Loucy (cell line): Measurements from ENCODE around the gene ATP1A2.
"Not testable (repeated sequence)": the region's sequence is repeated elsewhere in the genome, so short reads cannot be mapped to it uniquely, and the experiment has no call there.

Experiments used
- H2AFZ ChIP-seq: fragments of 200-600 bp; sonication (generic); 2 replicates; pipeline ENCODE4 v1.6.0; 2016; ENCODE audit warnings: antibody characterized with exemption, mild to moderate bottlenecking, low read length, moderate library complexity
- H3F3A ChIP-seq: fragments of 200-600 bp; 2 replicates; pipeline ENCODE4 v1.6.0; 2016; ENCODE audit warnings: antibody characterized with exemption, low read depth, mild to moderate bottlenecking
- H3K27me3 ChIP-seq: fragments of 200-600 bp; sonication (generic); 2 replicates; pipeline ENCODE4 v1.6.1; 2014; ENCODE audit warnings: low read length, mild to moderate bottlenecking; ENCODE audit not compliant: insufficient read depth, poor library complexity, severe bottlenecking
- H3K36me3 ChIP-seq: fragments of 200-600 bp; sonication (generic); 2 replicates; pipeline ENCODE4 v1.6.1; 2016; ENCODE audit warnings: low read length; ENCODE audit not compliant: insufficient read depth
- H3K4me1 ChIP-seq: fragments of 200-600 bp; sonication (generic); 2 replicates; pipeline ENCODE4 v1.5.1; 2014; ENCODE audit warnings: low read length, mild to moderate bottlenecking; ENCODE audit not compliant: insufficient read depth, poor library complexity, severe bottlenecking
- H3K4me2 ChIP-seq: fragments of 200-600 bp; sonication (generic); 2 replicates; pipeline ENCODE4 v1.6.0; 2014; ENCODE audit warnings: antibody characterized with exemption, low read length, low read depth, mild to moderate bottlenecking; ENCODE audit not compliant: poor library complexity, severe bottlenecking
- H3K4me3 ChIP-seq: fragments of 200-600 bp; sonication (generic); 2 replicates; pipeline ENCODE4 v1.5.1; 2014; ENCODE audit warnings: low read length, mild to moderate bottlenecking, mixed read lengths; ENCODE audit not compliant: poor library complexity, severe bottlenecking
- H3K79me2 ChIP-seq: fragments of 200-600 bp; sonication (generic); 2 replicates; pipeline ENCODE4 v1.6.1; 2014; ENCODE audit warnings: low read length; ENCODE audit not compliant: insufficient read depth
- H3K9ac ChIP-seq: fragments of 200-600 bp; sonication (generic); 2 replicates; pipeline ENCODE4 v1.6.0; 2014; ENCODE audit warnings: mild to moderate bottlenecking, low read depth, low read length, moderate library complexity; ENCODE audit not compliant: poor library complexity, severe bottlenecking
- H3K9me2 ChIP-seq: fragments of 200-600 bp; sonication (generic); replicated peaks from 2 replicates; pipeline ENCODE4 v1.6.1; 2016; ENCODE audit warnings: low read depth, low read length, mixed read lengths
- H3K9me3 ChIP-seq: fragments of 200-600 bp; sonication (generic); 2 replicates; pipeline ENCODE4 v1.6.1; 2014; ENCODE audit warnings: mild to moderate bottlenecking, antibody characterized with exemption, low read length, low read depth; ENCODE audit not compliant: insufficient read depth
- H4K20me1 ChIP-seq: fragments of 200-600 bp; sonication (generic); 2 replicates; pipeline ENCODE4 v1.6.0; 2014; ENCODE audit warnings: antibody characterized with exemption, low read length, mild to moderate bottlenecking; ENCODE audit not compliant: insufficient read depth, poor library complexity, severe bottlenecking
- CTCF ChIP-seq: fragments of 200-600 bp; sonication (generic); conservative IDR thresholded peaks from 2 replicates; pipeline ENCODE4 v1.5.1; 2014; ENCODE audit warnings: mild to moderate bottlenecking, antibody characterized with exemption, low read length
- EZH2phosphoT487 ChIP-seq: fragments of 200-600 bp; IDR thresholded peaks from 2 replicates; pipeline ENCODE4 v1.6.1; 2018; ENCODE audit warnings: antibody characterized with exemption, mild to moderate bottlenecking, moderate library complexity, borderline replicate concordance

The ATP1A2 gene

GRCh38 chr1:160109686-160110085 lies 5.9 kb upstream of the ATP1A2 start:
- Histone ChIP-seq H3K9ac (no peak overlapping the region), H3K9me3 (no peaks in the 10 kb centered on the region), H3K27me3 (no peaks in the 10 kb centered on the region), H3K79me2 (no peaks in the 10 kb centered on the region), H2AFZ (no peak overlapping the region), H3K4me3 (no peak overlapping the region), H3K36me3 (no peaks in the 10 kb centered on the region), H4K20me1 (no peaks in the 10 kb centered on the region), H3K9me2 (no peaks in the 10 kb centered on the region), H3K4me1 (no peaks in the 10 kb centered on the region), H3F3A (no peaks in the 10 kb centered on the region), H3K4me2 (no peak overlapping the region)
- TF ChIP-seq CTCF (no peak), EZH2phosphoT487 (no peak)

- H3K9me2 ChIP-seq, H3K4me1 ChIP-seq, H3K4me2 ChIP-seq, H3K4me3 ChIP-seq, H4K20me1 ChIP-seq, H3K79me2 ChIP-seq, H3F3A ChIP-seq, H2AFZ ChIP-seq, H3K27me3 ChIP-seq, H3K9ac ChIP-seq, H3K36me3 ChIP-seq, H3K9me3 ChIP-seq: not testable (repeated sequence)
Measured at GRCh38 chr1:160111462-160111861, 4.1 kb upstream of the ATP1A2 start.

- no peaks in the 10 kb centered on the region for H3F3A ChIP-seq
- H3K9me3 ChIP-seq, result no peaks in the 10 kb centered on the region
- H3K4me3 ChIP-seq, result no peak overlapping the region
- no peaks in the 10 kb centered on the region for H3K79me2 ChIP-seq
- TF ChIP-seq CTCF, result no peak
- no peak for TF ChIP-seq EZH2phosphoT487
- no peaks in the 10 kb centered on the region for H4K20me1 ChIP-seq
- no peaks in the 10 kb centered on the region for H3K27me3 ChIP-seq
- H3K9me2 ChIP-seq, result no peaks in the 10 kb centered on the region
- H3K4me1 ChIP-seq, result no peaks in the 10 kb centered on the region
- H2AFZ ChIP-seq, result no peak overlapping the region
- no peak overlapping the region for H3K4me2 ChIP-seq
- no peak overlapping the region for H3K9ac ChIP-seq
- H3K36me3 ChIP-seq, result no peaks in the 10 kb centered on the region
Measured at GRCh38 chr1:160112357-160112756, 3.2 kb upstream of the ATP1A2 start.

- Histone ChIP-seq H3K4me1 (no peaks in the 10 kb centered on the region), H3K9me2 (no peaks in the 10 kb centered on the region), H3K9me3 (no peaks in the 10 kb centered on the region), H3K36me3 (no peaks in the 10 kb centered on the region), H3K4me2 (no peak overlapping the region), H3K79me2 (no peaks in the 10 kb centered on the region), H4K20me1 (no peaks in the 10 kb centered on the region), H3K27me3 (no peaks in the 10 kb centered on the region), H3K9ac (no peak overlapping the region), H3F3A (no peaks in the 10 kb centered on the region), H3K4me3 (no peak overlapping the region), H2AFZ (no peak overlapping the region)
- TF ChIP-seq CTCF (no peak), EZH2phosphoT487 (no peak)
Measured at GRCh38 chr1:160113407-160113806, 2.2 kb upstream of the ATP1A2 start.
